Left renal cortex interstitium (tissue), 4 donors: ENCODE results near the gene NFIB. TPM values are rescaled to one million over a fixed set of nuclear protein-coding genes. Genes with fewer than 3 reads are reported as not detected.

Experiments used
- DNase-seq, 4 donors: peaks; one replicate each; pipeline ENCODE4 v3.0.0-alpha.2; 2013; ENCODE audit warnings: low read depth in 4 of 4, low spot score in 2 of 4, missing footprints in 1 of 4
- polyA plus RNA-seq, 4 donors: library from polyadenylated mRNA; unstranded; fragments of 120-200 nt; gene quantifications; one replicate each; pipeline ENCODE4 v1.2.1, GENCODE V29; 2013; ENCODE audit not compliant: insufficient read length in 4 of 4

The NFIB gene
- polyA plus RNA-seq, 4 donors, result 16.2 to 21.5 (median 18.2) TPM

GRCh38 chr9:14307989-14308852, 5.7 kb downstream of the NFIB start:
- no peak for DNase-seq

- DNase-seq, result no peak
These were observed 7.0 kb downstream of the NFIB start for GRCh38 chr9:14306672-14307660.

GRCh38 chr9:14306188-14306587, 7.8 kb downstream of the NFIB start:
- no peak for DNase-seq

GRCh38 chr9:14304259-14304658, 9.7 kb downstream of the NFIB start:
- no peak for DNase-seq

- no peak for DNase-seq
These were observed 10.4 kb downstream of the NFIB start for GRCh38 chr9:14303521-14303920.

- no peak for DNase-seq
These were observed 10.8 kb downstream of the NFIB start for GRCh38 chr9:14303100-14303499.

- DNase-seq, result no peak
These were observed 11.5 kb downstream of the NFIB start for GRCh38 chr9:14302405-14302804.

GRCh38 chr9:14301583-14302021, 12.3 kb downstream of the NFIB start:
- no peak for DNase-seq

- no peak for DNase-seq
These were observed 12.9 kb downstream of the NFIB start for GRCh38 chr9:14301006-14301405.

GRCh38 chr9:14300588-14300987, 13.4 kb downstream of the NFIB start:
- DNase-seq, result no peak

- DNase-seq, result no peak
These were observed 13.9 kb downstream of the NFIB start for GRCh38 chr9:14300040-14300439.

GRCh38 chr9:14298601-14299022, 15.3 kb downstream of the NFIB start:
- no peak for DNase-seq

GRCh38 chr9:14296495-14297113, 17.3 kb downstream of the NFIB start:
- no peak for DNase-seq

GRCh38 chr9:14294659-14295058, 19.3 kb downstream of the NFIB start:
- DNase-seq, result no peak

- DNase-seq, result no peak
These were observed 20.1 kb downstream of the NFIB start for GRCh38 chr9:14293801-14294200.

- DNase-seq, result no peak
These were observed 21.7 kb downstream of the NFIB start for GRCh38 chr9:14292181-14292739.

- DNase-seq, result no peak
These were observed 24.0 kb downstream of the NFIB start for GRCh38 chr9:14289916-14290315.

- DNase-seq, result no peak
These were observed 25.5 kb downstream of the NFIB start for GRCh38 chr9:14288433-14288832.

- DNase-seq, result no peak
These were observed 27.8 kb downstream of the NFIB start for GRCh38 chr9:14286121-14286520.

- no peak for DNase-seq
These were observed 30.7 kb downstream of the NFIB start for GRCh38 chr9:14283276-14283675.

GRCh38 chr9:14281876-14282275, 32.1 kb downstream of the NFIB start:
- no peak for DNase-seq
